Effector CD4-positive, alpha-beta T cell (primary cell): ENCODE data around the gene ITGA1.

Source experiments
- DNase-seq: peaks from one replicate; pipeline ENCODE4 v3.0.0-alpha.2; 2020

ITGA1 gene

GRCh38 chr5:53003144-53003543, 215.4 kb downstream of the ITGA1 start:
- DNase-seq = no peak

- no peak for DNase-seq
These were observed 219.5 kb downstream of the ITGA1 start for GRCh38 chr5:53006911-53007890.

- DNase-seq = no peak
These were observed 221.0 kb downstream of the ITGA1 start for GRCh38 chr5:53008751-53009150.
